Thymus (tissue), 11 donors: ENCODE results near the gene TSPAN4. TPM values are rescaled to one million over a fixed set of nuclear protein-coding genes. Genes with fewer than 3 reads are reported as not detected.

Source experiments
- DNase-seq, 9 donors: peaks; one replicate each; pipeline ENCODE4 v3.0.0-alpha.2; 2013; ENCODE audit warnings: low spot score in 9 of 9, low read depth in 6 of 9, missing footprints in 1 of 9
- H3K27ac ChIP-seq, 2 donors: one replicate each; pipeline ENCODE4 v1.5.1; 2013; ENCODE audit warnings: control low read depth in 1 of 2, low read depth in 1 of 2, low read length in 1 of 2, mild to moderate bottlenecking in 1 of 2, moderate library complexity in 1 of 2
- H3K27me3 ChIP-seq, 2 donors: one replicate each; pipeline ENCODE4 v1.5.1; 2013; ENCODE audit warnings: low read length in 1 of 2; ENCODE audit not compliant: control insufficient read depth in 2 of 2, insufficient read depth in 1 of 2
- H3K36me3 ChIP-seq, 2 donors: one replicate each; pipeline ENCODE4 v1.5.1; 2013; ENCODE audit warnings: low read length in 1 of 2, mild to moderate bottlenecking in 1 of 2, moderate library complexity in 1 of 2; ENCODE audit not compliant: control insufficient read depth in 2 of 2, insufficient read depth in 2 of 2
- H3K4me1 ChIP-seq, 2 donors: one replicate each; pipeline ENCODE4 v1.5.1; 2013; ENCODE audit warnings: low read length in 2 of 2; ENCODE audit not compliant: control insufficient read depth in 2 of 2, insufficient read depth in 2 of 2
- H3K4me3 ChIP-seq, 2 donors: one replicate each; pipeline ENCODE4 v1.5.1; 2013; ENCODE audit warnings: low read length in 2 of 2, control low read depth in 1 of 2, mild to moderate bottlenecking in 1 of 2
- H3K9me3 ChIP-seq, 2 donors: one replicate each; pipeline ENCODE4 v1.5.1; 2013; ENCODE audit warnings: low read length in 1 of 2, mild to moderate bottlenecking in 1 of 2; ENCODE audit not compliant: control insufficient read depth in 2 of 2, insufficient read depth in 1 of 2
- WGBS: extraction: QIAGEN DNeasy Blood & Tissue Kit; methylation state at CpG from one replicate; pipeline ENCODE4 v1.1.7; 2013; 5-methylcytosine and 5-hydroxymethylcytosine counted together
- polyA plus RNA-seq: library from polyadenylated mRNA; stranded (reverse); fragments of 200-250 nt; gene quantifications from one replicate; pipeline ENCODE4 v1.2.3, GENCODE V29; 2013
- total RNA-seq: library from RNA; stranded (reverse); fragments of 120-200 nt; gene quantifications from one replicate; pipeline ENCODE4 v1.2.4, GENCODE V29; 2013
- donor health status: healthy.

TSPAN4 gene
- total and polyA plus RNA-seq, 2 donors = 22.2 to 56.7 TPM

DNA sequence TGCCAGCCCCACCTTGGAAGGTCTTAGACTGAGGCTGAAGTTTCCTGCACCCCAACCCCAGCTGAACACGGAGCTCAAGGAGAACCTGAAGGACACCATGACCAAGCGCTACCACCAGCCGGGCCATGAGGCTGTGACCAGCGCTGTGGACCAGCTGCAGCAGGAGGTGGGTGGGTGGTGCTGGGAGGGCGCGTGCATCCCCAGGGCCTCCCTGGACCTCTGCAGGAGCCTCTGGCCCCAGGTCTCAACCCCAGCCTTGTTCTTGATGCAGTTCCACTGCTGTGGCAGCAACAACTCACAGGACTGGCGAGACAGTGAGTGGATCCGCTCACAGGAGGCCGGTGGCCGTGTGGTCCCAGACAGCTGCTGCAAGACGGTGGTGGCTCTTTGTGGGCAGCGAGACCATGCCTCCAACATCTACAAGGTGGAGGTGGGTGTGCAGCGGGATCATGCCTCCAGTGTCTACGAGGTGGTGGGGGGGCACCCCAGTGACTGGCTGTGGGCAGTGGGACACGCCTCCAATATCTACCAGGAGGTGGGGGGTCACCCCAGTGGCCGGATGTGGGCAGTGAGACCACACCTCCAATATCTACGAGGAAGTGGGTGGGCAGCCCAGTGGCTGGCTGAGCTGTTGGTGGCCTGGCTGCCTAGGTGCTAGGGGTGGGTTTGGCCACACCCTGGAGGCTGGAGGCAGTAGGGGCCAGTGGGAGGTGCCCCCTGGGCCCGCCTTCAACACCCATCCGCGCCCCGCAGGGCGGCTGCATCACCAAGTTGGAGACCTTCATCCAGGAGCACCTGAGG, 5.3 kb upstream of the TSPAN4 start:
- H3K27ac ChIP-seq = no peak overlapping the region
- 98% methylated on average over 22 of the region's 22 CpGs for WGBS
- no peak for DNase-seq
- peaks cover 13 to 23% of the 10 kb centered on the region in 2 donors for H3K4me1 ChIP-seq
- H3K4me3 ChIP-seq = no peak overlapping the region
- peaks cover 22 to 35% of the 10 kb centered on the region in 2 donors for H3K27me3 ChIP-seq
- peaks cover 0 to under 1% of the 10 kb centered on the region in 2 donors for H3K9me3 ChIP-seq
- H3K36me3 ChIP-seq = peaks cover 21 to 31% of the 10 kb centered on the region in 2 donors

DNA sequence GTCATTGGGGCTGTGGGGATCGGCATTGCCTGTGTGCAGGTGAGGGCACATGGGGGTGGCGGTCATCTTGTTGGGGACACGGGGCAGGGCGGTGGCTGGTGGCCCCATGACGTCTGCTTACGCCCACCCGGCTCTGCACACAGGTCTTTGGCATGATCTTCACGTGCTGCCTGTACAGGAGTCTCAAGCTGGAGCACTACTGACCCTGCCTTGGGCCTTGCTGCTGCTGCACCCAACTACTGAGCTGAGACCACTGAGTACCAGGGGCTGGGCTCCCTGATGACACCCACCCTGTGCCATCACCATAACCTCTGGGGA, 4.7 kb upstream of the TSPAN4 start:
- no peak overlapping the region for H3K4me3 ChIP-seq
- H3K36me3 ChIP-seq = peaks cover 21 to 31% of the 10 kb centered on the region in 2 donors
- WGBS = 86% methylated on average over 8 of the region's 8 CpGs
- H3K4me1 ChIP-seq = peaks cover 12 to 21% of the 10 kb centered on the region in 2 donors
- no peaks in the 10 kb centered on the region for H3K9me3 ChIP-seq
- no peak for DNase-seq
- no peak overlapping the region for H3K27ac ChIP-seq
- H3K27me3 ChIP-seq = peaks cover 17 to 34% of the 10 kb centered on the region in 2 donors

DNA sequence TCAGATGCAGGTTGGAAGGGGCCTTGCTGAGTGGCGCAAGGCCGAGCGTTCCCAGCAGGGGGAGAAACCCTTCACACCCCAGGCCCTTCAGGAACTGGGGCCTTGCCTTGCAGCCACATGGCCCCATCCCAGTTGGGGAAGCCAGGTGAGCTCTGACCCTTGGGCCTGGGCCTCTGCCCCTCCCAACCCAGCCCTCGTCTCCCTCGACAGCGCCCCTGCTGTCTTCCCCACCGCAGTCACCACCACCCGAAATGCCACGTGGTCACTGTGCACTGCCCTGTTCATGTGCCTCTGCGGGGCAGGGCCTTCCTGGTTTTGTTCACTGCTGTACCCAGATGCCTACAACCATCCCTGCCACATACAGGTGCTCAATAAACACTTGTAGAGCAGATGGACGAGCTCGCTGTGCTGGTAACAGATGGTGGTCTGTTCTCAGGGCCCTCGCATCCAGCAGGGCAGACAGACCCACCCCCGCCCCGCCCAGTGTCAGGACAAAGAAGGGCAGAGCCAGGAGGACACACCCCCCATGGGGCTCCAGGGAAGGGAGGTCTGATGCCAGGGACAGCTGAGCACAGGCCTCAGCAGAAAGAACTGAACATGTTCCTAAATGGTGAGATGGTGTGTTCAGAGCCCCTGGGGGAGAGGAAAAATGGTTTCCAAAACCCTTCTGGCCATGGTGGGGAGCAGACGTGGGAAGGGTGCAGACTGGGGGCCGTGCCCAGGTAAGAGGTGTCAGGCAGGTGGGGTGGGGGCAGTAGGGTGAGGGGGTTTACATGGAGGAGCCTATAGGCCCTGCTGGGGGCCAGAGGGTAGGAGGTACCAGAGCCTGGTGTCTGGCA, 4.0 kb upstream of the TSPAN4 start:
- DNase-seq = no peak
- 82% methylated on average over 17 of the region's 17 CpGs for WGBS
- H3K4me1 ChIP-seq = peaks cover 11 to 23% of the 10 kb centered on the region in 2 donors

DNA sequence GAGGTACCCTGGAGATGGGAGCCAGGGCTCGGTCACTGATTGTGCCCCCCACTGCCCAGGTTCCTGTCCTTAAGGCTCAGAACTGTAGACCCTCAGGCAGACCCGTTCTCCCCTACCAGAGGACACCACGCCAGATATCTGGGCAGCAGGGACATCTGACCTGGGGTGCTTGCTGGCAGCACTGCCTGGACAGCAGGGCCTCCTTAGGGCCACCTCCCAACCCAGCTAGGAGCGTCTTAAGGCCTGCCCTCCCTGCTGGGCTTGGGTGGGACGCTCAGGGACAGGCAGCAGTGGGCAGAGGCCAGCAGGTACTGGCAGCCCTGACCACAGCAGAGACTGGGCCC, 3.4 kb upstream of the TSPAN4 start:
- Histone ChIP-seq H3K27me3 (peaks cover 16 to 34% of the 10 kb centered on the region in 2 donors), H3K4me1 (peaks cover 11 to 29% of the 10 kb centered on the region in 2 donors), H3K4me3 (no peak overlapping the region), H3K9me3 (no peaks in the 10 kb centered on the region), H3K27ac (no peak overlapping the region), H3K36me3 (peaks cover 21 to 31% of the 10 kb centered on the region in 2 donors)
- WGBS = 97% methylated on average over 5 of the region's 5 CpGs
- DNase-seq = no peak

More for the DNA sequence above, 4.0 kb upstream of the TSPAN4 start:
- peaks cover 17 to 34% of the 10 kb centered on the region in 2 donors for H3K27me3 ChIP-seq
- peaks cover 21 to 31% of the 10 kb centered on the region in 2 donors for H3K36me3 ChIP-seq
- no peak overlapping the region for H3K27ac ChIP-seq
- H3K9me3 ChIP-seq = no peaks in the 10 kb centered on the region
- H3K4me3 ChIP-seq = no peak overlapping the region

DNA sequence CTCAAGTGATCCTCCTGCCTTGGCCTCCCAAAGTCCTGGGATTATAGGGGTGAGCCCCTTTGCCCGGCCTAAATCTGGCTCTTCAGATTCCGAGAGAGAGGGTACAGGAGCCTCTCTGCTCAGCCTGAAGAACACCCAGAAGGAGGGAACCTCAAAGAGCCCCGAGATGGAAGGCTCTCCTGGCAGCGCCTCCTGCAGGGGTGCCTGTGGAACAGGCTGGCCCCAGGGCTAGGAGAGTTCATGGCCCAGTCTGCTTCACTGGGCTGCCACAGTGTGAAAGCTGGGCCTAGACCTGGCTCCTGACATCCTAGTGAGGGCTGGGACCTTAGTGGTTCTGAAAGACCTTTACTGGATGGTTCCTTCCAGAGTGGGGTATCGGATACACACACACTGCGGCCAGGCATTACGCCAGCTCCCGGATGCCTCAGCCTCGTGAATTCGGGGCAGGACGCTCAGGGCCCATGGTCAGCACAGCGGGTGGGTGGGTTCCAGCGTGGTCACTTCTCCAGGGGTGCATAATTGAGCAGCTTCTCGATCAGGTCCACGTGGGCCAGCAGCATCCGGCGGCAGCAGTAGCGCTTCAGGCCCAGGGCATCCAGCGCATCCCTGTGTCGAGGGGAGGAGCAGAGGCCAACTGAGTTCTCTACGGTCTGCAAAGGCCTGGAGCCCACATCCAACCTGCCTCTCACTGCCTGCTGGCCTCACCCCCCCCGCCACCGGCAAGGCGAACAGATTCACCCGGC, 2.6 kb upstream of the TSPAN4 start:
- Histone ChIP-seq H3K9me3 (no peaks in the 10 kb centered on the region), H3K27ac (no peak overlapping the region), H3K27me3 (peaks cover 16 to 34% of the 10 kb centered on the region in 2 donors), H3K4me3 (no peak overlapping the region), H3K36me3 (peaks cover 21 to 31% of the 10 kb centered on the region in 2 donors), H3K4me1 (peaks cover 11 to 33% of the 10 kb centered on the region in 2 donors)
- WGBS = 92% methylated on average over 25 of the region's 25 CpGs
- no peak for DNase-seq

DNA sequence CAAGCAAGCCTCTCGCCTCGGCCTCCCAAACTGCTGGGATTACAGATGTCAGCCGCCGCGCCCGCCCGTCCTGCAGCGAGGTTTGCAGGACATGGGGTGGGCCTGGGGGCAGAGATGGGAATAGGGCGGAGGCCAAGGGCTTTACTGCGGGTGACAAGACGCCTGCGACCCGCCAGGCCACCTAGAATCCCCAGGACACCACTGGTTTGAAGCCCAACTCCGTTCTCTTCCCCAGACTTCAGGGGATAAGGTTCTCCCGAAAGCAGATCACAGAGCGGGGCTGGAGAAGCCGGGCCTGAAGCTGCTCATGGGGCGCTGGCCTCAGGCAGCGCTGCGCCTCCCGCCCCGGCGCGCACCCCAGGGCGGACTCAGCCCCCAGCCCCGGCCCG, 677 bp upstream of the TSPAN4 start:
- peaks cover 14 to 42% of the 10 kb centered on the region in 2 donors for H3K27me3 ChIP-seq
- peaks cover 11 to 45% of the 10 kb centered on the region in 2 donors for H3K4me1 ChIP-seq
- WGBS = under 1% methylated on average over 27 of the region's 27 CpGs
- H3K27ac ChIP-seq = peak overlapping the region in 1 of 2 donors; percentile 83
- peaks cover 21 to 31% of the 10 kb centered on the region in 2 donors for H3K36me3 ChIP-seq
- peak overlapping the region; percentile 70 to 94 for H3K4me3 ChIP-seq
- no peaks in the 10 kb centered on the region for H3K9me3 ChIP-seq
- DNase-seq = no peak

DNA sequence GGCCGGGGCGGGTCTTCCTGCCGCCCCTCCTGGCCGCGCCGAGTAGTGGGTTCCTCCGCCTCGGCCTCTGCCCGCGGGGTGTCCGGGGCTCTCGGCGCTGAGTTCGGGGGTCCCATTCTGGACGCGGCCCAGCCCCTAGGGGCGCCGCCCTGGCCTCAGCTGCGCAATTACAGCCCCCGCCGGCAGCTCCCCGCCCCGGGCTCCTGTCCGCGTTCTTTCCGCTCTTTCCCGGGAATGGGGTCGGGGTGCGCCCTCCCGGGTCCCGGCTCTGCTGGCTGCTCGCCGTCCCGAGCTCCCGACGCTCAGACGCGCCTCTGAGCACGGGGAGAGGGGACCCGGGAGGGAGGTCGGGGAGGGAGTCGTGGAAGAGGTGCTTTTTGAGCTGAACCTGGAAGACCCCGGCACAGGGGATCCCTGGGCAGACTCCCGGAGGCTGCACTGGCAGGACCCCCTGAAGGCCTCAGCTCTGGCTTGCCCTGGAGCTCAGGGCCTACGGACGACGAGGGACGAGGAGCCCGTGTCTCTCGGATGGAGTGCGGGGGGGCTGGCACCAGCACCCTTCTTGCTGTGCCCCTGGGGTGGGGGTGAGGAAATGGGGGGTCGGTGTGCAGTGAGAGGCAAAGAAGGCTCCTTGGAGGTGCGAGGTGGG, 558 bp downstream of the TSPAN4 start:
- H3K4me3 ChIP-seq = peak overlapping the region; percentile 44 to 94
- H3K4me1 ChIP-seq = peaks cover 13 to 48% of the 10 kb centered on the region in 2 donors
- WGBS = under 1% methylated on average over 53 of the region's 53 CpGs
- peaks cover 14 to 49% of the 10 kb centered on the region in 2 donors for H3K27me3 ChIP-seq
- peaks cover 19 to 21% of the 10 kb centered on the region in 2 donors for H3K36me3 ChIP-seq
- H3K27ac ChIP-seq = peak overlapping the region; percentile 68 to 72
- no peaks in the 10 kb centered on the region for H3K9me3 ChIP-seq
- DNase-seq = no peak

DNA sequence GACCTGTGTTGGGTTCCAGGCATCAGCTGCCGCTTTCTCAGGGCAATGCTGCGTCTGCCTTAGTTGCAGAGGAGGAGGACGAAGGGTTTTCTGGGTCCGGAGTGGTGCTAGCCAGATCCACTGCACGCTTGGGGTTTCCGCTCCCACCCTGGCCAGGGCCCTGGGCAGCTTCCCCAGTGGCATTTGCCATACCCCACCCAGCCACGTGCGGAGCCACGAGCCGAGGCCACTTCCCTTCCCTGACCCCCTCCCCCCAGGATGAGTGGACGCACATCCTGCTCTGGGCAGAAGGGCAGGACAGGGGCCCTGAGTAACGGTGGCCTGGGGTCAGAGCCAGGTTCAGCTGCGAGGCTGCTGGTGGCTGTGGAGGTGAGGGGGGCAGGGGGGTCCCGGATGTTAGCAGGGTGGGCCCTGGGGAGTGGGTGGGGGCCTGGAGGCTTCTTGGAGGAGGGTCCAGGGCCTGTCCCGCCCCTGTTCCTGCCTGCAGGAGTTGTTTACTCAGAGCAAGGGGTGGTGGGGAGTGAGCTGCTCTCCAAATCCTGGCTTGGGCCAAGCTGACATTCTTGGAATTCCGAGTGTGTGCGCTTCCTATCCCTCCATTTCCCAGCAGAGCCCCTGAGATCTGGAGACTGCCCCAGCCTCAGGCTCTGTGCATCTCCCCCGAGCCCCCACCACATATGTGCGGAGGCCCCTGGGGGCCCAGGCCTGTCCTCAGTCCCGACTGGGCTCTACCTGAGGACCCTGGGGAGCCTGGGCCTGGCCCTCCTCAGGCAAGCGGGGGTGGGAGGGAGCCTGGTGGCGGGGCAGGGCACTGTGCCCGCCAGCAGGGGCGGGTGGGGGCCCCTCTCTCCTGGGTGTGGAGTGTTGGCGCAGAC, 1.4 kb downstream of the TSPAN4 start:
- peaks cover 12 to 13% of the 10 kb centered on the region in 2 donors for H3K36me3 ChIP-seq
- peaks cover 14 to 58% of the 10 kb centered on the region in 2 donors for H3K27me3 ChIP-seq
- peak overlapping the region; percentile 44 to 94 for H3K4me3 ChIP-seq
- WGBS = 18% methylated on average over 25 of the region's 25 CpGs
- no peaks in the 10 kb centered on the region for H3K9me3 ChIP-seq
- DNase-seq = no peak
- peaks cover 21 to 56% of the 10 kb centered on the region in 2 donors for H3K4me1 ChIP-seq
- peak overlapping the region; percentile 68 to 72 for H3K27ac ChIP-seq
